GM21526 (cell line): ENCODE results near the gene TADA3.

Source experiments
- ATAC-seq: cut with Tn5 transposase; IDR thresholded peaks from one replicate; pipeline ENCODE4 v1.9.1; 2021; ENCODE audit warnings: moderate library complexity; ENCODE audit not compliant: unreplicated experiment, low FRiP score

The TADA3 gene

GRCh38 chr3:9765865-9766264 lies 26.4 kb downstream of the TADA3 start:
- no peak for ATAC-seq

GRCh38 chr3:9762871-9763270 lies 29.4 kb downstream of the TADA3 start:
- no peak for ATAC-seq

- no peak for ATAC-seq
Measured at GRCh38 chr3:9761919-9762318, 30.4 kb downstream of the TADA3 start.

GRCh38 chr3:9760779-9761505 lies 31.3 kb downstream of the TADA3 start:
- no peak for ATAC-seq

GRCh38 chr3:9757427-9757826 lies 34.8 kb downstream of the TADA3 start:
- ATAC-seq: no peak

- no peak for ATAC-seq
Measured at GRCh38 chr3:9754678-9755077, 37.6 kb downstream of the TADA3 start.

- no peak for ATAC-seq
Measured at GRCh38 chr3:9750556-9751411, 41.5 kb downstream of the TADA3 start.

- peak; percentile 86 for ATAC-seq
Measured at GRCh38 chr3:9749645-9750555, 42.4 kb downstream of the TADA3 start, which contains the start of gene OGG1. Gene OGG1, plus strand, starts transcription at chr3:9749952. Its CDS starts 335 bp downstream, at chr3:9750287.

- no peak for ATAC-seq
Measured at GRCh38 chr3:9749296-9749644, 43.0 kb downstream of the TADA3 start.

GRCh38 chr3:9748031-9748430 lies 44.2 kb downstream of the TADA3 start:
- ATAC-seq: no peak

- ATAC-seq: no peak
Measured at GRCh38 chr3:9747267-9747666, 45.0 kb downstream of the TADA3 start.

GRCh38 chr3:9746330-9746729 lies 45.9 kb downstream of the TADA3 start:
- no peak for ATAC-seq

GRCh38 chr3:9745521-9745920 lies 46.8 kb downstream of the TADA3 start:
- no peak for ATAC-seq

GRCh38 chr3:9744162-9744561 lies 48.1 kb downstream of the TADA3 start:
- ATAC-seq: no peak

GRCh38 chr3:9743548-9743947 lies 48.7 kb downstream of the TADA3 start:
- ATAC-seq: no peak

GRCh38 chr3:9742560-9742959 lies 49.7 kb downstream of the TADA3 start:
- ATAC-seq: no peak

- no peak for ATAC-seq
Measured at GRCh38 chr3:9739181-9739580, 53.1 kb downstream of the TADA3 start.

GRCh38 chr3:9736831-9737230 lies 55.4 kb downstream of the TADA3 start:
- ATAC-seq: no peak

- ATAC-seq: no peak
Measured at GRCh38 chr3:9732740-9733115, 59.5 kb downstream of the TADA3 start.

GRCh38 chr3:9732080-9732739 lies 60.1 kb downstream of the TADA3 start:
- peak; percentile 5 for ATAC-seq
